Measurements from ENCODE around the gene DCDC1.

Gene DCDC1

GRCh38 chr11:31236143-31236542, 133.4 kb downstream of the DCDC1 start:
- no peak for DNase-seq (ENCODE audit: low read depth)

GRCh38 chr11:31233425-31233824, 136.1 kb downstream of the DCDC1 start:
- no peak for DNase-seq (ENCODE audit: low read depth)

GRCh38 chr11:31231601-31232000, 137.9 kb downstream of the DCDC1 start:
- DNase-seq (ENCODE audit: low read depth): no peak

GRCh38 chr11:31218847-31219246, 150.7 kb downstream of the DCDC1 start:
- DNase-seq (ENCODE audit: low read depth): no peak

- no peak for DNase-seq (ENCODE audit: low read depth)
Observed at GRCh38 chr11:31214372-31214771, 155.2 kb downstream of the DCDC1 start.

DNA sequence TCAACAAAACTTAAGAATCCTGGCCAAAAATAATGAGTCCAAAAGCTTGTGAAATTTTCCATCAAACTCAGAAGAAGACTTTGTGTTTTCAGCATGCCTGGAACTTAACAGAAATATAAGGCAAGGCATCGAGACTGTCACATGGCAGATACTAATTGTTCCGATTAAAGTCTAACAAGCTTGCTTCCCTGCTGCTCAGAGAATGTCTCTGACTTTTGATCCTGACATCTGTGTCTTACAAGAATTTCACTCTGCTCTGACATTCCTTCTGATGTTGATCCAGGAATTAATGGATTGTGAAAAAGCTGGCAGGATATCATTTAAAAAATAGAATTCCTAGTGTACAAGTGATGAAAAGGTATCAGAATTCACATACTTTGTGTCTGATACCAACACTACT, 170.2 kb downstream of the DCDC1 start:
- DNase-seq (ENCODE audit: low read depth): no peak

GRCh38 chr11:31173926-31174680, 195.4 kb downstream of the DCDC1 start:
- DNase-seq (ENCODE audit: low read depth): no peak

DNA sequence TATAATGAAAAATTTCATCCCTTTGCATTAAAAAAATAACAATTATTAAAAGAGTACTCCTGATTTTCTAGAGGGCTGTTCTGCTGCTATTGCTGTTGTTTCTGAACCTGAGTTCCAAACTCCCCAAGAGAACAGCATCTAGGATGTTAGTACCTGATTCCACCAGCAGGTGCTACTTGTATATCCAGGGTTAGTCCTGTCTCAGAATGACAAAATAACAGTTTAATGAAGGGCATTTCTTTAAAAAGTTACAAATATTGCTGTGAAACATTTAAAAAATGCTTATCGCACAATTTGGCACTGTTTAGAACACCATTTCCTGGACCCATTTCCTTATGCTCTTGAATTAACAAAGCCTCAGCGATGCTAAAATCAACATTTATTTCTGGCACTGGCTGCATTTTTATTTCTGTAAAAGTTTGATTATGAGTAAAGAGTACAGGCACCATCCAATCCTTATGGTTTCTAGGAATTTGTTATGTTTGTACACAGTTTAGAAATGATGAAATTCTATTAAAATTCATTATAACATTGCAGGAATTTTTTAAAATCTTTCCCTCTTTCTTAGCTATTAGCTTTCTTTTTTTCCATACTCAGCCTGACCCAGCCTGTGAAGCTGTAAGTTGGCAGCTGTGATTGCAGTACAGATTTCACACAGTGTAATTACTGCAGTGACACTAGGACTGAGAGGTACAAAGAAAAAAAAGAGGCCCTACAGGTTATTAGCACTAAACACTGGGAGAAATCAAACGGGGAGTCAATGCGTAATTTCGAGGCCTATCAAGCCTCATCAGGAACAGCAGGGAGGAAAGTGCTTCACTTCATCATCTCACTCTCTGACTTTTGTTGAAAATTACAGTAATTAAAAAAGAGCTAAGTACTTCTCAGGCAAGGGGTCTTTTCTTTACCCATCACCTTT, 208.8 kb downstream of the DCDC1 start:
- DNase-seq (ENCODE audit: low read depth): no peak

DNA sequence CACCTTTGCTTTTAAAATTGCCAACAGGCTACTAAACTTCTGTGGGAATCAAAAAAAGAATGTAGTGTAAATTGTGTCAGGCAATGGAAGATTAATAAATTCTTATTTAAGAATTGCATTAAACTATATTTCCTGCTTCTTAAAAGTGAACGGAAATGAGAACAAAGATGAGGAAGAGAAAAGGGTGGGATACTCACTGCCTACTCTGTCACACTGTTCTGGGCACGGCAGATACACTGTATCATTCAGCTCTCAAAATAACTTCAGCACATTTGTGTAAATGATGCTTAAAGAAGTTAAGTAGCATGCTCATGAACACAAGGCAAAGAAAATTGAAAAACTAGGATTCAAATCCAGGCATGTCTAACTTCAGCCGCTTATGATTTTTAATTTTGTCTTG, 218.7 kb downstream of the DCDC1 start:
- no peak for DNase-seq (ENCODE audit: low read depth)

- DNase-seq (ENCODE audit: low read depth): no peak
Observed at GRCh38 chr11:31150011-31150410, 219.5 kb downstream of the DCDC1 start.

GRCh38 chr11:31141789-31142188, 227.8 kb downstream of the DCDC1 start:
- DNase-seq (ENCODE audit: low read depth): no peak

DNA sequence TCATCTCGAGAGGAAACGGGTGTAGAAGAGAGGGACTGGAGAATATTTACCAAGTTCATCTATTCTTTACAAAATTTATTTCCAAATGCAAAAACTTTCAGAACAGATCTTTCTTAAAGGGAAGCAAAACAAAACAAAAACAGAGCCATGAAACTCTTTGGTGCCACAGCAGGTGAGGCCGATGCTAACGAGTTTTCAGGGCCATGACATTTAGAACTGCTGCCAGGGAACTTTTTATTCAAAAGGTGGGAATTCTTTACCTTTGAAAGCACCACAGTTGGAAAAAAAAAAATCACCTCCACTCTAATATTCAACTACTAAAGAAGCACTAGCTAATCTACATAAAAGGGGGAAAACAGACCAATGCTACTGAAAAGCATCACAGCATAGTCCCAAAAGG, 230.1 kb downstream of the DCDC1 start:
- no peak for DNase-seq (ENCODE audit: low read depth)

- no peak for DNase-seq (ENCODE audit: low read depth)
Observed at GRCh38 chr11:31132531-31133421, 236.8 kb downstream of the DCDC1 start.

- DNase-seq (ENCODE audit: low read depth): no peak
Observed at GRCh38 chr11:31131760-31132159, 237.8 kb downstream of the DCDC1 start.

DNA sequence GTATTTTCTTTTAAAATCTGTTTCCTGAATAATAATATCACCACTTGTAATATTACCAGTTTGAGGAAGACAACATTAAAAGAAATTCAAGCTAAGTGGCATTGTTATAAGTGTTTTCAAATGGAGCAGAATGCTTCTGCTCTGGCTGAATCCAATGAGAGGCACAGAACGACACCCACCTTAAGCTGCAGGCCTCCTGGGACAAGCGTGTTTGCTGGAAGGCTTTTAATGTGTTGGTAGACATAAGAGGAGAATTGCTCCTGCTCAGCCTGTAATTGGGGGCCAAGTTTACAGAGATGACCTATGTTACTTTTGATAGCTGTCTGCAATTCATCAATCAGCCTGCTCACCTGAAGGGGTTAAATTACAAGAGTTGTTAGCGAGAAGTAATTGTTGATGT, 242.2 kb downstream of the DCDC1 start:
- DNase-seq (ENCODE audit: low read depth): no peak

GRCh38 chr11:31120428-31120827, 249.1 kb downstream of the DCDC1 start:
- no peak for DNase-seq (ENCODE audit: low read depth)

- DNase-seq (ENCODE audit: low read depth): no peak
Observed at GRCh38 chr11:31118566-31118965, 251.0 kb downstream of the DCDC1 start.

DNA sequence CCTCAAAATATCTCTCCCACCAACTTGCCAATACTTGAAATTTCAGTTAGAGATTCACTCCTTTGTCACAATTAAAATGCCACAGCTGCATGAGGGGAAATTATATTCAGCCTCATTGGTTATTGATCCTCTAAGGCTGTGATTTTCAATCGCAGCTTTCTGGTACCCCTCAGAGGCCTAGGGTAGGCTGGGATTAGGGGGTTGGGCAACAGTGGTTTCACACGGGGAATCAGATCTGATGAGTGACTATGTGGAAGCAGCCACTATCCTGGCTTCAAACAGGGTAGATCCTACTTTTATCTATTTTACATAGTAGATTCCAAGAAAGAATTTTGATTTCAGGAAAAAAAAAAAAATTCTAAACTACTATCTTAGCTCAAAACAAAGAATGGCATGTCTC, 252.5 kb downstream of the DCDC1 start:
- no peak for DNase-seq (ENCODE audit: low read depth)

GRCh38 chr11:31114442-31114841, 255.1 kb downstream of the DCDC1 start:
- DNase-seq (ENCODE audit: low read depth): no peak

DNA sequence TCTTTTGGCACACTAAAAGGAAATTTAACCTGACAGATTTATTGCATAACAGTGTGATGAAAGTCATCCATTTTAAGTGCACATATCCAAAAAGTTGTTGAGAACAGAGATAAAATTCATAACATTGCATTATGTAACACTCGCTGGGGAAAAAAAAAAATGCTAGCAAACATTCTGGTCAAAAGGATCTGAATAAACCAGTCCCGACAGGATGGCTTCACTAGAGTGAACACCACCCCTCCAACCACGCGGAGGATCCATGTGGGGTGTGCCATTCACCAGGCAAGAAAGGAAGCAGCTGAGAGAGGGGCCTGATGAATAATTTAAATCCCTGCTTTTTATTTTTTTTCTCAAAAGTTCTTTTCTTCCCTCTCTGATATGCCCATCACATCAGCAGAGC, 258.7 kb downstream of the DCDC1 start:
- no peak for DNase-seq (ENCODE audit: low read depth)

- no peak for DNase-seq (ENCODE audit: low read depth)
Observed at GRCh38 chr11:31109446-31109845, 260.1 kb downstream of the DCDC1 start.

DNA sequence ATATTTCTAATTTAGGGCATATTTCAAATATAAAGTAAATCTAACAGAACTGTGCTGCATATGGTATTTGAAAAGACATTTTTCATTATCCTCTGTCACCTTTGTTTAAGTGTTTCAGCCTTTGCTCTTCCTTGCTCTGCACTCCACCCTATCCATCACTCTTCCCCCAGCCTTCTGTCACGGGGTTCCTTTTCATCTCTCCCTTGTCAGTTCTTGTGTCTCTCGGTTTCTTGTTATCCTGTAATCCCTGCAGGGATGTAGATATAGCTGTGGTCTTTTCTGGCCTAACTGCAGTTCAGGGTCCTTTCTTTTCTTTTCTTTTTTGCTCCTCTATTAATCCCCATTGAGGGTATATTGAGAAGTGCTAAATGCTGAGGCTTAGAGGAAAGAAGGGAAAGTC, 261.9 kb downstream of the DCDC1 start:
- DNase-seq (ENCODE audit: low read depth): no peak
